ENCODE measurements around the gene PGP. TPM values are rescaled to one million over a fixed set of nuclear protein-coding genes. Genes with fewer than 3 reads are reported as not detected.

PGP gene
- total RNA-seq, 1 experiment from 2014 or later, result 32.6 TPM

- no peaks in the 10 kb centered on the region for H3K27me3 ChIP-seq (ENCODE audit: insufficient read depth, low read length)
- DNase-seq (ENCODE audit: low read depth, low spot score) (no peak), ATAC-seq (no peak)
- H3K4me2 ChIP-seq (ENCODE audit: low read length), result no peak overlapping the region
- no peak overlapping the region for H3K9ac ChIP-seq (ENCODE audit: low read length)
- no peaks in the 10 kb centered on the region for H3K9me3 ChIP-seq (ENCODE audit: control insufficient read depth in 1 of 2, insufficient read depth in 1 of 2, low read depth in 1 of 2, low read length in 2 of 2)
- no peak overlapping the region for H3K4me3 ChIP-seq (replicated peaks in 1 of 2; ENCODE audit: low read depth in 1 of 2, low read length in 2 of 2)
- ChIA-PET RAD21 (ENCODE audit: low non-redundant PET in 1 of 2, low total read pairs in 2 of 2, uncharacterized antibody in 2 of 2, unreplicated experiment in 2 of 2) (no interaction called here), CTCF (no interaction called here), POLR2A (no interaction called here)
- H2AFZ ChIP-seq (ENCODE audit: low read depth, low read length, poor library complexity, severe bottlenecking), result no peak overlapping the region
- no peak overlapping the region for H3K27ac ChIP-seq (ENCODE audit: low read depth, low read length)
- peaks cover 9% of the 10 kb centered on the region; the same call in 1 of the 2 replicates for H4K20me1 ChIP-seq (ENCODE audit: insufficient read depth)
- no TSS peak for BruUV-seq (replicated peaks)
- no peaks in the 10 kb centered on the region for H3K9me2 ChIP-seq (ENCODE audit: insufficient read depth)
- no peak for TF ChIP-seq POLR2A (IDR thresholded peaks at IDR 0.05; ENCODE audit: borderline replicate concordance, extremely low read depth, insufficient read depth, insufficient read length)
- intact Hi-C loops (cut with micrococcal nuclease), result no loop called here
- H3K4me1 ChIP-seq (ENCODE audit: control insufficient read depth in 1 of 2, insufficient read depth in 2 of 2, low read length in 2 of 2), result peaks cover 21 to 45% of the 10 kb centered on the region in 2 experiments
- H3K36me3 ChIP-seq (ENCODE audit: control insufficient read depth in 1 of 2, insufficient read depth in 2 of 2, low read length in 2 of 2), result peaks cover 4 to 33% of the 10 kb centered on the region in 2 experiments; a peak in 3 of 4 replicates
- H3K79me2 ChIP-seq (ENCODE audit: insufficient read depth, low read length), result peaks cover 46% of the 10 kb centered on the region
Observed at GRCh38 chr16:2208772-2209171, 5.9 kb downstream of the PGP start.

- Histone ChIP-seq H3K9me2 (ENCODE audit: insufficient read depth) (no peaks in the 10 kb centered on the region), H4K20me1 (ENCODE audit: insufficient read depth) (peaks cover 9% of the 10 kb centered on the region; the same call in 1 of the 2 replicates), H3K4me2 (ENCODE audit: low read length) (no peak overlapping the region), H3K36me3 (ENCODE audit: control insufficient read depth in 1 of 2, insufficient read depth in 2 of 2, low read length in 2 of 2) (peaks cover 4 to 33% of the 10 kb centered on the region in 2 experiments; a peak in 3 of 4 replicates), H3K9me3 (ENCODE audit: control insufficient read depth in 1 of 2, insufficient read depth in 1 of 2, low read depth in 1 of 2, low read length in 2 of 2) (no peaks in the 10 kb centered on the region), H3K27me3 (ENCODE audit: insufficient read depth, low read length) (no peaks in the 10 kb centered on the region), H3K27ac (ENCODE audit: low read depth, low read length) (no peak overlapping the region), H3K4me1 (ENCODE audit: control insufficient read depth in 1 of 2, insufficient read depth in 2 of 2, low read length in 2 of 2) (peaks cover 19 to 41% of the 10 kb centered on the region in 2 experiments), H3K79me2 (ENCODE audit: insufficient read depth, low read length) (peaks cover 42% of the 10 kb centered on the region), H3K9ac (ENCODE audit: low read length) (no peak overlapping the region), H2AFZ (ENCODE audit: low read depth, low read length, poor library complexity, severe bottlenecking) (no peak overlapping the region), H3K4me3 (replicated peaks in 1 of 2; ENCODE audit: low read depth in 1 of 2, low read length in 2 of 2) (no peak overlapping the region)
- ATAC-seq (no peak), DNase-seq (ENCODE audit: low read depth, low spot score) (no peak)
- intact Hi-C loops (cut with micrococcal nuclease), result no loop called here
- RAD21 ChIA-PET (ENCODE audit: low non-redundant PET in 1 of 2, low total read pairs in 2 of 2, uncharacterized antibody in 2 of 2, unreplicated experiment in 2 of 2), result no interaction called here
- POLR2A ChIA-PET, result no interaction called here
- TF ChIP-seq SRF (IDR thresholded peaks at IDR 0.05; ENCODE audit: low read depth) (no peak), RAD21 (IDR thresholded peaks at IDR 0.05; ENCODE audit: low read depth) (no peak), EZH2 (IDR thresholded peaks at IDR 0.05) (no peak), EGR1 (IDR thresholded peaks at IDR 0.05; ENCODE audit: low read depth) (no peak), SIN3A (IDR thresholded peaks at IDR 0.05; ENCODE audit: low read depth) (no peak), TCF7L2 (IDR thresholded peaks at IDR 0.05; ENCODE audit: borderline replicate concordance, extremely low read depth, insufficient read depth, insufficient read length) (no peak), REST (IDR thresholded peaks at IDR 0.05; ENCODE audit: low read depth) (no peak), CEBPB (IDR thresholded peaks at IDR 0.05; ENCODE audit: low read depth) (no peak), POLR2AphosphoS5 (IDR thresholded peaks at IDR 0.05; ENCODE audit: low read depth, low read length) (no peak)
- CTCF ChIA-PET, result no interaction called here
- no TSS peak for BruUV-seq (replicated peaks)
Observed at GRCh38 chr16:2208308-2208707, 6.3 kb downstream of the PGP start.
